ENCODE data around the gene G2E3.
"Not testable (repeated sequence)": the region's sequence is repeated elsewhere in the genome, so short reads cannot be mapped to it uniquely, and the experiment has no call there.

Gene G2E3

GRCh38 chr14:30525833-30526232, 33.1 kb upstream of the G2E3 start:
- no peak for TF ChIP-seq CTCF (IDR thresholded peaks at IDR 0.05)
- no peak overlapping the region for H3K27ac ChIP-seq

GRCh38 chr14:30527196-30527595, 31.8 kb upstream of the G2E3 start:
- no peak overlapping the region for H3K27ac ChIP-seq
- TF ChIP-seq CTCF (IDR thresholded peaks at IDR 0.05) (no peak), ZFX (IDR thresholded peaks at IDR 0.05; ENCODE audit: borderline replicate concordance) (no peak)

- no peak overlapping the region for H3K27ac ChIP-seq
- TF ChIP-seq CTCF (IDR thresholded peaks at IDR 0.05) (no peak), ZFX (IDR thresholded peaks at IDR 0.05; ENCODE audit: borderline replicate concordance) (no peak)
These were observed 30.8 kb upstream of the G2E3 start for GRCh38 chr14:30528119-30528518.

GRCh38 chr14:30528778-30529642, 29.9 kb upstream of the G2E3 start:
- no peak for TF ChIP-seq CTCF (IDR thresholded peaks at IDR 0.05)
- TF ChIP-seq ZFX (IDR thresholded peaks at IDR 0.05; ENCODE audit: borderline replicate concordance): no peak
- no peak overlapping the region for H3K27ac ChIP-seq

- no peak for TF ChIP-seq ZFX (IDR thresholded peaks at IDR 0.05; ENCODE audit: borderline replicate concordance)
- TF ChIP-seq CTCF (IDR thresholded peaks at IDR 0.05): no peak
These were observed 26.7 kb upstream of the G2E3 start for GRCh38 chr14:30532264-30532663.

GRCh38 chr14:30533126-30533525, 25.8 kb upstream of the G2E3 start:
- no peak overlapping the region for H3K27ac ChIP-seq
- TF ChIP-seq ZFX (IDR thresholded peaks at IDR 0.05; ENCODE audit: borderline replicate concordance): no peak

More at GRCh38 chr14:30532264-30532663, 26.7 kb upstream of the G2E3 start:
- no peak overlapping the region for H3K27ac ChIP-seq

GRCh38 chr14:30541318-30541717, 17.6 kb upstream of the G2E3 start:
- TF ChIP-seq CTCF (IDR thresholded peaks at IDR 0.05) (no peak), ZFX (IDR thresholded peaks at IDR 0.05; ENCODE audit: borderline replicate concordance) (no peak)
- no peak overlapping the region for H3K27ac ChIP-seq

- H3K27ac ChIP-seq: not testable (repeated sequence)
These were observed 12.2 kb upstream of the G2E3 start for GRCh38 chr14:30546735-30547134.

Data from 22Rv1 (cell line).